ENCODE data around the gene TSPAN13.

Gene TSPAN13

GRCh38 chr7:16753932-16754855, 639 bp downstream of the TSPAN13 start:
- Histone ChIP-seq H3K36me3 (ENCODE audit: insufficient read depth, low read length) (no peaks in the 10 kb centered on the region), H3K27me3 (ENCODE audit: insufficient read depth, low read length, poor library complexity) (no peaks in the 10 kb centered on the region), H3K27ac (ENCODE audit: low read length) (no peak overlapping the region), H2AFZ (ENCODE audit: low read depth, low read length) (no peak overlapping the region), H3K9ac (ENCODE audit: low read depth, low read length) (no peak overlapping the region), H3K4me3 (ENCODE audit: low read depth in 1 of 2, low read length in 2 of 2) (no peak overlapping the region), H3K9me3 (ENCODE audit: insufficient read depth, low read length, severe bottlenecking) (no peaks in the 10 kb centered on the region), H4K20me1 (ENCODE audit: insufficient read depth, low read length) (no peaks in the 10 kb centered on the region), H3K4me1 (ENCODE audit: insufficient read depth, low read length) (no peaks in the 10 kb centered on the region), H3K79me2 (ENCODE audit: insufficient read depth, low read length) (no peaks in the 10 kb centered on the region), H3K4me2 (ENCODE audit: insufficient read depth, low read length) (no peak overlapping the region)
- ATAC-seq (ENCODE audit: insufficient read depth, low read depth) (no peak), DNase-seq (no peak)
- TF ChIP-seq EZH2 (IDR thresholded peaks at IDR 0.05; ENCODE audit: borderline replicate concordance, low read depth, low read length, severe bottlenecking): no peak
- TF ChIP-seq CTCF (IDR thresholded peaks at IDR 0.05; ENCODE audit: borderline replicate concordance, extremely low read depth, low read length, poor library complexity, severe bottlenecking): no peak

- DNase-seq: no peak
Measured at GRCh38 chr7:16754856-16755317, 1.3 kb downstream of the TSPAN13 start.

GRCh38 chr7:16755397-16755796, 1.8 kb downstream of the TSPAN13 start:
- Histone ChIP-seq H3K27ac (ENCODE audit: low read length) (no peak overlapping the region), H3K27me3 (ENCODE audit: insufficient read depth, low read length, poor library complexity) (no peaks in the 10 kb centered on the region), H3K9ac (ENCODE audit: low read depth, low read length) (no peak overlapping the region), H4K20me1 (ENCODE audit: insufficient read depth, low read length) (no peaks in the 10 kb centered on the region), H3K4me3 (ENCODE audit: low read depth in 1 of 2, low read length in 2 of 2) (no peak overlapping the region), H3K4me1 (ENCODE audit: insufficient read depth, low read length) (no peaks in the 10 kb centered on the region), H3K36me3 (ENCODE audit: insufficient read depth, low read length) (no peaks in the 10 kb centered on the region), H3K9me3 (ENCODE audit: insufficient read depth, low read length, severe bottlenecking) (no peaks in the 10 kb centered on the region), H2AFZ (ENCODE audit: low read depth, low read length) (no peak overlapping the region), H3K4me2 (ENCODE audit: insufficient read depth, low read length) (no peak overlapping the region), H3K79me2 (ENCODE audit: insufficient read depth, low read length) (no peaks in the 10 kb centered on the region)
- no peak for DNase-seq
- ATAC-seq (ENCODE audit: insufficient read depth, low read depth): no peak
- no peak for TF ChIP-seq CTCF (IDR thresholded peaks at IDR 0.05; ENCODE audit: borderline replicate concordance, extremely low read depth, low read length, poor library complexity, severe bottlenecking)
- TF ChIP-seq EZH2 (IDR thresholded peaks at IDR 0.05; ENCODE audit: borderline replicate concordance, low read depth, low read length, severe bottlenecking): no peak

More at GRCh38 chr7:16754856-16755317, 1.3 kb downstream of the TSPAN13 start:
- Histone ChIP-seq H2AFZ (ENCODE audit: low read depth, low read length) (no peak overlapping the region), H3K4me1 (ENCODE audit: insufficient read depth, low read length) (no peaks in the 10 kb centered on the region), H3K79me2 (ENCODE audit: insufficient read depth, low read length) (no peaks in the 10 kb centered on the region), H3K4me2 (ENCODE audit: insufficient read depth, low read length) (no peak overlapping the region), H4K20me1 (ENCODE audit: insufficient read depth, low read length) (no peaks in the 10 kb centered on the region), H3K27ac (ENCODE audit: low read length) (no peak overlapping the region), H3K36me3 (ENCODE audit: insufficient read depth, low read length) (no peaks in the 10 kb centered on the region), H3K9ac (ENCODE audit: low read depth, low read length) (no peak overlapping the region), H3K4me3 (ENCODE audit: low read depth in 1 of 2, low read length in 2 of 2) (no peak overlapping the region), H3K9me3 (ENCODE audit: insufficient read depth, low read length, severe bottlenecking) (no peaks in the 10 kb centered on the region), H3K27me3 (ENCODE audit: insufficient read depth, low read length, poor library complexity) (no peaks in the 10 kb centered on the region)
- no peak for ATAC-seq (ENCODE audit: insufficient read depth, low read depth)
- TF ChIP-seq CTCF (IDR thresholded peaks at IDR 0.05; ENCODE audit: borderline replicate concordance, extremely low read depth, low read length, poor library complexity, severe bottlenecking): no peak
- TF ChIP-seq EZH2 (IDR thresholded peaks at IDR 0.05; ENCODE audit: borderline replicate concordance, low read depth, low read length, severe bottlenecking): no peak

All from DND-41 (cell line).